KBM-7 (cell line): Measurements from ENCODE around the gene ABCD3.
"Not testable (repeated sequence)": the region's sequence is repeated elsewhere in the genome, so short reads cannot be mapped to it uniquely, and the experiment has no call there.

Source experiments
- DNase-seq: peaks from one replicate; pipeline ENCODE4 v3.0.0-alpha.2; 2015
- in situ Hi-C: fragments of 300-500 bp; cut with MboI; formaldehyde crosslinking; loops from 2 replicates; pipeline ENCODE4 v1.14.3; 2020; ENCODE audit warnings: low sequenced_read_pairs, low pct_unique_long_range_greater_than_20kb, mixed read lengths

ABCD3 gene

DNA sequence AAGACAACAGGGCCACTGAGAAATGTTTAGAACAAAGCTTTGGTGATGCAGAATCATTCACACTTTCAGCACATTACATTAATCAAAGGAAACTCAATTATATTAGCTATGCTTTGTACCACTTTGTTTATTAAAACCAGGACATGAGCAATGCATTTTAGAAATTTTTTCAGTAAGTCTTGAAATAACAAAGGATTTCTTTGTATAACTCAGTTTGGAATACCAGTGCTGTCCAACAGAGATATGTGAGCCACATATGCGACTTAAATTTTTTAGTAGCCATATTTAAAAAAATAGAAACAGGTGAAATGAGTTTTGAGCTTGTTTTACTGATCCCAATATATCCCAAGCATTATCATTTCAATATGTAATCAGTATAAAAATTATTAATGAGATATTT is 142.1 kb downstream of the ABCD3 start:
- in situ Hi-C loops, result no loop called here
- DNase-seq, result no peak

GRCh38 chr1:94562519-94563260 is 144.5 kb downstream of the ABCD3 start:
- in situ Hi-C loops, result no loop called here

GRCh38 chr1:94565901-94566300 is 147.7 kb downstream of the ABCD3 start:
- in situ Hi-C loops, result no loop called here
- DNase-seq, result no peak

More at GRCh38 chr1:94562519-94563260, 144.5 kb downstream of the ABCD3 start:
- no peak for DNase-seq

DNA sequence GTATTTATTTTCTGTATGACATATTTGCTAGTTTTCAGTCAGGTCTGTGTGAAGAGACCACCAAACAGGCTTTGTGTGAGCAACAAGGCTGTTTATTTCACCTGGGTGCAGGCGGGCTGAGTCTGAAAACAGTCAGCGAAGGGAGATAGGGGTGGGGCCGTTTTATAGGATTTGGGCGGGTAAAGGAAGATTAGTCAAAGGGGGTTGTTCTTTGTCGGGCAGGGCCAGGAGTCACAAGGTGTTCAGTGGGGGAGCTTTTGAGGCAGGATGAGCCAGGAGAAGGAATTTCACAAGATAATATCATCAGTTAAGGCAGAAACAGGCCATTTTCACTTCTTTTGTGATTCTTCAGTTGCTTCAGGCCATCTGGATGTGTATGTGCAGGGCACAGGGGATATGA is 148.2 kb downstream of the ABCD3 start:
- in situ Hi-C loops, DNase-seq: not testable (repeated sequence)

GRCh38 chr1:94567975-94568607 is 149.9 kb downstream of the ABCD3 start:
- DNase-seq, in situ Hi-C loops: not testable (repeated sequence)
